HEK293T (cell line): Measurements from ENCODE around the gene CPTP.

Experiments
- ELF4 ChIP-seq: fragments of 450-650 bp; IDR thresholded peaks from 2 replicates; pipeline ENCODE4 v1.6.1; 2017; ENCODE audit warnings: antibody characterized with exemption
- FOXM1 ChIP-seq: fragments of 450-650 bp; IDR thresholded peaks from 2 replicates; pipeline ENCODE4 v1.6.1; 2017; ENCODE audit warnings: mild to moderate bottlenecking, borderline replicate concordance
- PKNOX1 ChIP-seq: fragments of 450-650 bp; IDR thresholded peaks from 2 replicates; pipeline ENCODE4 v1.6.1; 2016

GRCh38 chr1:1313500-1314236, 10.9 kb upstream of the CPTP start:
- TF ChIP-seq PKNOX1 (no peak), FOXM1 (no peak), ELF4 (no peak)
